ENCODE results near the gene COL21A1.

COL21A1 gene

DNA sequence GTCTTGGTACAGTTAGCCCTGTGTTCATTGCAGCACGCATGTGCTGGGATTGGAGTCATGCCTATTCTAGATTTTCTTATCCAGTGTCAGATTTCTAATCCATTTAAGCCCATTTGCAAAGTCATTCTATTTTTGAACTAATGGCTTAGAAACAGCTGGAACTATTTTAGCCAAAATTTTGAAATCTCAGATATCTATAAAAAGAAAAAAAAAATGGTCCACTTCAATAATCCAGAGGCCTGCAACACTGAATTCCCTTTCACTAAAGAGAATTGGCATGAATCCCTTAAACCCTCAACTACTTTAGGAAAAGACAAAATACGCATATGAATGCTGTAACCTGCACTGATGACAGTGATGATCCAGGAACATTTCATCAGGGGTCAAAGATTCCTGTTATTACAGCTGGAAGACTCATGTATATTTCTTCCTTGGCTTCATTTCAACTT lies 1.5 kb downstream of the COL21A1 start:
- DNase-seq (ENCODE audit: low spot score) = no peak

DNA sequence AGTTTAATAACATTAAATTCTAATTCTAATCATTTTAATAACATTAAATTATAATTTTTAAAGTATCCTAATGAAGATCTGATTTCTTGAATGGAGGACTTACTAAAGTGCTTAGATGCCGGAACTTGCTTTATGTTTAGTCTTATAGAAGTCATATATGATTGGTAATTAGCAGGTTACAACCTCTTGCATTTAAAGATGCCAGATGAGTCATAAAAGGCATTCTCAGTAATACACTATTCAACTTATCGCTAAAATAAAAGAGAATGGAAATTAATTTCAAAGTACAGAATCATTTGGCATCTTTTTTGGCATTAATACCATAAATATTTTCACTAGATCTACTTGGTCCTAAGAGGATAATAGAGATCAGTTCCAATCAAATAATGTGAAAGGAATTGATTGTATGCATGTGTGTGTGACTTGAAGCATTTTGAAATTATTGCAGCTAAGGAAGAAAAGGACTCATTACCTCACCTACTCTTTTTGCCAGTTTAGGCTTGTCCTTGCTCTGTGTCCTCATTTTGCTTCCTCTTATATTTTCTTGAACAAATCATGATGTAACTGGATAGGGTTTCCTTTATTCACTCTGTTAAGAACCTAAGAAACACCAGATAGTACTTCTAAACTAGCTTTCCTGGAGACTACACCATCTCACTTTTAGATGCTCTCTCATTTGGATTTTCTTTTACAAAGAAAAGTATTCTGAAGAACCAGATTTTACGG lies 2.7 kb downstream of the COL21A1 start:
- no peak for DNase-seq (ENCODE audit: low spot score)

DNA sequence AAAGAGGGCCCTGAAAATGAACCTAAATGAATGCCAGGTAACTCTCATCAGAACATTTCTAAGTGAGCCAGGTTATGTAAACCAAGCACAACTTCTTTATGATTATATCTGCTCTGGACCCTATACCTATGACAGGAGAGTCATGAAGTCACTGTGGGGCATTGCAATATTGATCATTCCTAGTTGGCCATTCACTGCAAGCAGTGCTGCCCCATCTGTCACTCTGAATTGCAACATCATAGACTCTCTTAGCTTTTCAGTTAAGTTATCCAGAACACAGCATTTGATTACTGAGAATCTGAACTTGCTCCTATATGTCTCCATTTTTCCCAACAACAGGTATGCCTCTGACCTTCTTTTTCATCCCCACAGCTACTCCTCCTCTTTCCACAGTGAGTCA lies 3.3 kb downstream of the COL21A1 start:
- DNase-seq (ENCODE audit: low spot score) = no peak

DNA sequence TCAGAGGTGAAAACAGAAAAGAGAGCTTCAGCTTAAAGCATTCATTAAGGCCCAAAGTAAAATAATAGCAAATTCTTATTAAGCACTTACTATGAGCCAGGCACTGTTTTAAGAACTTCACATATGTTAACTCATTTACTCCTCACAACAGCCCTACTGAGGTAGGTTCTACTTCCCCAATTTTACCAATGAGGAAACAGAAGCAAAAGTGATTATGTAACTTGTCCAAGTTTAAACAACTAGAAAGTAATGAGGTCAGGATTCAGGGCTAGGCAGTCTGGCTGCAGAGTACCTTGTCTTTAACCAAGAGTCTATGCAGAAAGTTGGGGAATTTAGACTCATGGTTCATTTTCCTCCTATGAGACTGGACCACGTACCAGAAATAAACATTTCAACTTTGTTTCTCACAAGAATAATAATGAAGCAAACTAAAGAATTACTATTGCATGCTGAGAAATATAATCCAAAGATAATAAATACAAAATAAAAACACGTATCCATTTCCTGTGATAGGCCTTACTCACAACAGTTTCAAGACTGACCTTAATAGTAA lies 3.8 kb downstream of the COL21A1 start:
- no peak for DNase-seq (ENCODE audit: low spot score)

DNA sequence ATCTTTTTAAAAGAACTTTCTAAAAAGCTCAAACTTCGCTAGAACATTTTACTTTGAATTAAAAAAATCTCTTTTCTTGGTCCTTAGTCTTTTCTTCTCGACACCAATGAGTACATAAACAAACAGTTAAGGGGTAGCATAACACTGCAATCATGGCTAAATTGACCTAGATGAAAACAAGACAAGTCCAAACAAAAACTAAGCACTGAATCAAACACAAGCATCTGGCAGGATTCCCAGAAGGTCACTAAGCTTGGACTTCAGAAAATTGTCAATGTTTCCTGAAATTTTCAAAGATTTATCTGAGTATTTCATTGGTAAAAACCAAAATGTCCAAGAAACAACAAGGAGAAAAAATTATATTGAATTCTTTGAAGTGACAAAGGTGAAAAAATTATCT lies 5.0 kb downstream of the COL21A1 start:
- no peak for DNase-seq (ENCODE audit: low spot score)

DNA sequence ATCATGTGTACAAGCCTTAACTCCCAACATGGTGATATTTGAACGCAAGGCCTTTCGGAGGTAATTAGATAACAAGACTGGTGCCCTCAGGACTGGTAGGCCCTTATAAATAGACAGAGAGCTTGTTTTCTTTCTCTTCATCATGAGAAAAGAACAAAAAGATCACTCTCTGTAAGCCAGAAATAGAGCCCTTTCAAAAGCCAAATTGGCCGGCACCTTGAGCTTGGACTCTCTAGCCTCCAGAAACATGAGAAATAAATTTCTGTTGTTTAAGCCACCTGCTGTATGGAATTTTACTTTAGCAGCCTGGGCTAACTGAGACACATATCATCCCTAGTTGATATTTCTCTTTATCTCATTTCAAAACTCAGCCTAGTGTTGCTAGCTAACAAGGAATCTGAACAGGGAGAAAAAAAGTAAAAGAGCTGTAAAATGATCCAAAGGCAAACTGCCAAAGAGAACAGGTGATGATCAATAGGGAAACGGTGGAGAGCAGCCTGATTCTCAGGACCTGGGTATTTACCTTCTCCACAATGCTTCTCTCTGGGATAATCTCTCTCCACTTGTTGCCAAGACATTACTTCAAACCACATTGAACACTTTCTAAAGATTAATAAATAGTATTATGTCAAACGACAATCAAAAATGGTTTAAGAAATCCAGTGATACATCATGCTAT lies 6.1 kb downstream of the COL21A1 start:
- DNase-seq (ENCODE audit: low spot score) = no peak

DNA sequence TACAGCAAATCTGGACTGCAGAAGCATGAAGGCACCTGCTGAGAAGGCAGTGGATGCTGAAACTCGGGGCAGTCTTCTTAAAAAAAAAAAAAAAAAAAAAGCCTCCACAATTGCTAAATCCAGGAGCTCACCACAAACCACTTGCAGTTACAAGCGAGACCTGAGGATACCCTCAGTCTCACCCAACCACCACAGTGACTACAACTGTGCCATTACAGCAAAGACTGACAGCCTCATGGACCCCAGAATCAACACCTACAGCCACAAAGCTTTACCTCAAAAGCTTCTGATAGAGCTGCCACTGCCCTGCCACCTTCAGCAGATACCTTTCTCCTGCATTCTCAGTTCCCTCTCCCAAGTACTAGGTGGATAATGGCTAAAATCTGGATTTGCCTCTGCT lies 9.0 kb downstream of the COL21A1 start:
- DNase-seq (ENCODE audit: low spot score) = no peak

DNA sequence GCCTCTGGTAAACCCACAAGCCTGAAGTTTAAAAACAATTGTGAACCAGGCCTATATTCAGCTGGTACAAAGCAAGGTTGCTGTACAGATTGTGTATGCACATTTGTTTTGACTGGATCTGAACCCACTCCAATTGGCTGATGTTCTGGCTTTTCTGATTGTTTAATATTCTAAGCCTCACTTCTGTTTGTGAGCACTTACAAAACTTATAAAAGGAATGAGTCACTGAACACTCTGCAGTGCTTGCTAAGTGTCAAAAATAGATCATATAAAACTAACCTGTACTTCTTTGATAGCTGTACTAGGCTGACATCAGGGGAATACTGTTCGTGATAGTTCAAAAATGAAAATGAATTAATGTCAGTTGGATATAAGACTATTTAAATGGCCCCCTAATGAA lies 12.1 kb downstream of the COL21A1 start:
- peak; percentile 38 for DNase-seq (ENCODE audit: low spot score)

DNA sequence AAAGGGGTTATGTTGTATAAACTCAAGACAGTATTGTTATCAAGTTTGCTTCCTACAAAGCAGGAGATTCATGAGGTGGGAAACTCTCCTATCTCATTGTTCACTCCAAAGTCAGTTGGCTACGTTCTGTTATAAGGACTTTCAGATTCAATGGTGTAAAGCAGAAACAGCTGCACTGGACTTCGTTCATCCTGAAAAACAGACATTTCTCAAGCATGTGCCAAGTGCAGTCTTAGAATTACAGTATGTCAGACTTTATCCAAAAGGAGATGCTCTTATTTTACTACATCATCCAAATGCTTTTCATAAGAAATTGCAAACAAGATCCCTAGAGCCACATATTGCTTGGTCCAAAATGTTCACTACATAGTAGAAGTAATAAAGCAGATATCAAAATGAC lies 14.9 kb downstream of the COL21A1 start:
- no peak for DNase-seq (ENCODE audit: low spot score)

DNA sequence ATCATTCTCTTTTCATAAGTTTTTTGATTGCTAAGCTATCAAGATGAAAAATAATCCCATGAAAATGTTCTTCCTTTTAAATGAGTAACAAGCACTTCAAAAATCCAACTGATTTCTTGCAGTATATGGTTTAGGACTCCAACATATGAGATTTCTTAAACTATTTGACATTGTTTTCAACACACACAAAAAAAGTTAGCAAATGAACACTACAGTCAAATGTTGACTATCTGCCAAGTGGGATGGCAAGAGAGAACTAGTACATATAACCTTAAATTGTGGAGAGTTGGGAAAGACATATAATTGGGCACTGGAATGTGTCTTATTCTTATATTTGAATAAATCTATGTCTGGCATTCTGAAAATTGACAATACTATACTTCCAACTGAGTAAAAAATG lies 15.6 kb downstream of the COL21A1 start:
- DNase-seq (ENCODE audit: low spot score) = no peak

DNA sequence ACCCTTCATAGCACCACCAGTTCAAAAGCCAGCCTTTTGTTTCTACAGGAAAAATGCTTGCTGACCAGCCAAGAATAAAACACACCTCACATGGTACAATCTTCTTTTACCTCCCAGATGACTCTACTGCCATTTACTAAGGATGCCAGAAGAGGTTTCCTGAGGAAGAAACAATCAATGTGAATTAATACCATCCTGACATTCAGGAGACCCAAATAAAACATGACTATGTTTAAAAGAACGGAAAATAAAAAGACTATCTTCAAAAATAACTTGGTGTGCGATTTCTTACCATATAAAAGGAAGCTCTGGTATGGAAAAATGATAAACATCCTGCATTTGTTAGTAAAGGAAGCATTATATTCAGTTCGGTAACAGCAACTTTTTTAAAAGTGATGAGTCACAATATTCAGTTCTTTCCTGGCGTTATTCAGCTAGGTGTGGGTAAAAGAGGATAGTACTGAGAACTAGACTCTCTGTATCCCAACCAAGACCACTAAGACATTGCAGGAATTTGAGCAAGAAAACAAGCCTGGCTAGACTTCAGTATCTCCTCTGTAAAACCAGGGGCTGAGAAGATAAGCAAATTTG lies 16.3 kb downstream of the COL21A1 start:
- DNase-seq (ENCODE audit: low spot score) = no peak

DNA sequence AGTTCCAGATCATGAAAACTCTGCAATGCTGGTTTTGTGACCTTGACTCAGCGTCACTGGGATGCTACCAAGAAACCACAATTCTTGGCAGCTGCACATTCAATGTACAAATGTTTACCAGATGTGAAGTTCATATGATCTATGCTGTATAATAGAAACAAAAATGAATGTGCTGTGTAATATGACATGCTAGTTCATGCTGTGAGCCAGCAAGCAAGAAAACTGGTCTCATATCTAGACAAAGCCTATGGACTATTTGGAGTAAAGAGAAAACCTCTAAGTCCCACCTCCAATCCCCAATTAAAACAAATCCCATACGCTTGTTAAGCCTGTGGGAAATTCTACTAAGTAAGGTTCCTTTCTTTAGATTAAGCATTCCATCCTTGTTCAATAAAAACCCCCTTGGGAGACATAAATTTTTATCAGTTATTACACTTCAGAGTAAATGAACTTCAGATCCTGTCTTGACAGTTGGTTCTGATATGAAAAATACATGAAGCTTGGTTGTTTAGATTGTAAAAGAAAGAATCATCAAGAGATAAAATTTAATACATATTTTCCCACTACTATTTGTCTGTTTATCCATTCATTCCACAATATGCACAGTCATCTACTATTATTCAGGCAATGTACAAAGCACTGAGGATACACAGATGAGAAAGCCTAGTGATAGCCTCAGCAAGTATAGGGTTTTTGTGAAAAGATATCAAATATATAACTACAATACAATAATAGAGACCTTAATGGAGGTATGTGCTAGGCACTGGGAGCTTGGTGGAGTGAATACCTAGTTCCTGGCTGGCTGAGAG lies 20.1 kb downstream of the COL21A1 start:
- no peak for DNase-seq (ENCODE audit: low spot score)

DNA sequence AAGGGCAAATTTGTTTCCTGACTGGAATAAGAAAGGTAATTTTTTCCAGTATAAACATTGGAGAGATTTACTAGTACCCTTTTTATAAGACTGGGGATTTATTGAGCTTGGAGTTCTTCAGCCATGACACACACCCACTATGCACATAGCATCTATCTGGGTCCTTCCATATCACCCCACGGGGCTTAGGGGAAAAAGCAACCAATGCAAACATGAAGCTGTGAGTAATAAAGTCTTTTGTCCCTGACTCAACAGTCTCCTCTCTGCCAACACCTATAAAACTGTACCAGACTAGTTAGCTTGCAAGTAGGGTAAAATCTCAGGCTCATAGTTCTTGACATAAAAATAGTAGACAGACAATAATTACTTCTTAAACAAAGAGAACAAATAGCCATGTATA lies 23.4 kb downstream of the COL21A1 start:
- no peak for DNase-seq (ENCODE audit: low spot score)

DNA sequence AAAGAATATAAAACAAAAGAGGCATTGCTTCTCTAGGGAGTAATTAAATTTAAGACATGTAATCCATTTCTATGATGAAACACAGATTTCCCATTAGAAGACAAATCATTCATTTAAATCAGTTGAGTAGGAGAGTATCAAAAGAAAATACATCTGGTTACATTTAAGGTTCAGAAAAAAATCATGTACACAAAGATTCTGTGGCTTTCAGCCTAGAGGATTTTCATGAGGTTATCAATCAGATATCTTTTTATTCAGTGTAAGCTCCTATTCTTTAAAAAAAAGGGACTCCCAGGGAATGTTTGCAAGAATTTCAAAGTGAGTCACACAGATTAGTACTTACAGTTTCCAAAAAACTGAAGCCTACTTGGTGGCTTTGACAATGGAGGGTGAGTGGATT lies 24.9 kb downstream of the COL21A1 start:
- DNase-seq (ENCODE audit: low spot score) = no peak

DNA sequence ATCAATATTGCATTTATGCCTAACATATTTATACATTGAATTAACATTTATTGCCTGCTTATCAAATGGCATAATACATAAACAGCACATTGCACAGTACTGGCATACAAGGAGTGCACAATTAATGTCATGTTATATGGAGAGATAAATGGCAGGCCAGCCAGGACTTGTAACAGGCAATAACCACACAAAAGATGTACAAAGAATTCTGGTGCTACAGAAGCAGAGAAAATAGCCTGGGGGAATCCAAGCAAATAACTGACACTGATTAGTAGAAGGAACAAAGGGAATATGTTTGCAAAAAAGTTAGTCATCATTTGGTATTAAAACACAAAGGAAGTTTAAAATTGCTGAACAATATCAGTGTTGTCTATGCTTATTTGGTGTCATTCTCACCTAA lies 27.3 kb downstream of the COL21A1 start:
- DNase-seq (ENCODE audit: low spot score) = no peak

DNA sequence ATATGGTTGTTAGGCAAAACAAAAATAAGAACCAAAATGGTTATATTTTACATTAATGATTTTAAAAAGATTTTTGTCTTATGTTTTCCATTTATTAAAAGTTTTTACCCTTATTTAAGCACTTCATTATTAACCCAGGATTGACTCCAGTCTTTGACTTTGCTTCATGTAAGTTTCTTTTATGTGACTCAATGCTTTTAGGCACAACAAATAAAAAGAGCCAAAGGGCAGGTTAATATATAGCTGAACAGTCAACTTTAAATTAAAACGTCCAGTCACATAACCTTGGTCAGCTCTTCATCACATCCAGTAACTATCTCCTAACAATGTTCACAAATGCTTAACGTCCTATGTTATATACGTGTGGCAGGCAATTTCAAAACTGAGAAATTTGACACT lies 32.7 kb downstream of the COL21A1 start:
- DNase-seq (ENCODE audit: low spot score) = no peak

DNA sequence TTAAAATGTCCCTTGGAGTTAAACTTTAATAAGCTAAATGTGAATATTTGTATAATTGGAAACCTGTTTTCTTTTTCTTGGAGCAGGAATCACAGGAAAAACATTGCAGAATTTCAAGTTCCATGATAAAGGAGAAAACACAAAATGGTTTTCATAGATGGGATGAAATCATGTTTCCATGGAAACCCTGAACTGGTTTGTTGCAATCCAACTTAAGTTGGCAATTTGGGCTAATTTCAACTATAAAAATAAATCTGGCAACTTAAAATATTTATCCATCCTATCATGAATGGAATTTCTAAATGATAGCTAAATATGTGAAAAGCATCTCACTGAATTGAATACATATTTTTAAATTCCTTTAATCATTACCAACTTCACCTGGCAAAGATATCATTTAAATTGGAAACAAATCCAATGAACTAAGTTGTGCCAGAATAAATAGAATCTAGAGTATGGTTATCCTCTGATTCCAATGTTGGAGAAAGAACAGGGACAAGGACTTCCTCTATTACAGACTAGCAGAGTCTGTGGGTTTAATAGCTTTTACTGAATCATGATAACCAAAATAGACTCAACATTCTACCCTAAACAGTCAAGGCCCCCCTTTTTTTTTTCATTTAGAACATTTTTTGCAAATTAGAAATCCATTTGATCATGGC lies 33.2 kb downstream of the COL21A1 start:
- DNase-seq (ENCODE audit: low spot score) = no peak

DNA sequence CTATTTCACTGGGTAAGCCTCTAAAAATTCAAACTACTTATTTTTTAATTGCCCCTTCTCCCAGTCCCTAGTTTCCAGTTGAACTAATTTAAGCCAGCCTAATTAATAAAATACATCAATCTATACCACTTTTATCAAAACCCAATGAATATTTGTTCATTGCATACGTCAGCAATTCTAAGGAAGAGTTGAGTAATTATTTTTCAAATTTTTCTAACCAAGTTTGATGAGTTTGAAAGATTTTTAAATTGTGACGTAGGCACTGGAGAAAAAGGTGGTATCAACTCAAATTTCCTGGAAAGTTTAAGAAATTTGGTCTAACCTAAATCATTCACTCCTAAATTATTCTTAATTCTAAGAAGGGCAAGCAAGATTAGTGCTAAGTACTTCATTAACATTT lies 35.7 kb downstream of the COL21A1 start:
- no peak for DNase-seq (ENCODE audit: low spot score)

DNA sequence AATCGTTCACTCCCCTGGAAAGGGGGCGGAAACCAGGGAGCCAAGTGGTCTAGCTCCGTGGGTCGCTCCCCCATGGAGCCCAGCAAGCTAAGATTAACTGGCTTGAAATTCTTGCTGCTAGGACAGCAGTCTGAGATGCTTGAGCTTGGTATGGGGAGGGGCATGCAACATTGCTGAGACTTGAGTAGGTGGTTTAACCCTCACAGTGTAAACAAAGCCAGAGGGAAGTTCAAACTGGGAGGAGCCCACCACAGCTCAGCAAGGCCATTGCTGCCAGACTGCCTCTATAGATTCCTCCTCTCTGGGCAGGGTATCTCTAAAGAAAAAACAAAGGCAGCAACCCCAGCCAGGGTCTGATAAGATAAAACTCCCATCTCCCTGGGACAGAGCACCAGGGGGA lies 43.2 kb downstream of the COL21A1 start:
- DNase-seq (ENCODE audit: low spot score) = no peak

DNA sequence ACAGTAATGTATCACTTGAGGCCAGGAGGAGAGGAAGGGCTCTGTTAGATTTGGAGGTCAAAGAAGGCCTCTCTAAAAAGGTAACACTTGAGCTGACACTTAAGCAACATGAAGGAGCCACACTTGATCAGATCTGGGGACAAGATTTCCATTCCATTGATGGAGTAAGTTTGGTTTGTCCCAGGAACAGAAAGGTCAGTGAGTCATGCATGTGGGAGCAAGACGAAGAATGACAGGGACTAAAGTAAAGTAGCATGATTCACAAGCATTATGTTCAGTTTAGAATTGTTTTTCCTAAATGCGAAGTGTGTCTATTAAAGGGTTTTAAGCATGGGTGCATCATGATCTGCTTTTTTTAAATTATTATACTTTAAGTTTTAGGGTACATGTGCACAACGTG lies 47.4 kb downstream of the COL21A1 start:
- DNase-seq (ENCODE audit: low spot score) = no peak

DNA sequence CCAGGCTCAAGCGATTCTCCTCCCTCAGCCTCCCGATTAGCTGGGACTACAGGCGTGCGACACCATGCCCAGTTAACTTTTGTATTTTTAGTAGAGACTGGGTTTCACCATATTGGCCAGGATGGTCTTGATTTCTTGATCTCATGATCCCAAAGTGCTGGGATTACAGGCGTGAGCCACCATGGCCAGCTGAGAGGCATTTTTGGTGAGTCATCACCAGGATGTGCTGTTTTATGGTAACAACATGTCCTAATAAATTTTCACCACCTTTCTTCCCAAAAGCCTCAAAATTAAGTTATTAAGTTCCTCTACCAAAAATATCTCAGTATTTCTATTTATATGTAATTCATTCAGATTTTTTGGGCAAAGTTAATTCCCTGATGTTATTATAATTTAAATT lies 53.5 kb downstream of the COL21A1 start:
- DNase-seq (ENCODE audit: low spot score) = no peak

DNA sequence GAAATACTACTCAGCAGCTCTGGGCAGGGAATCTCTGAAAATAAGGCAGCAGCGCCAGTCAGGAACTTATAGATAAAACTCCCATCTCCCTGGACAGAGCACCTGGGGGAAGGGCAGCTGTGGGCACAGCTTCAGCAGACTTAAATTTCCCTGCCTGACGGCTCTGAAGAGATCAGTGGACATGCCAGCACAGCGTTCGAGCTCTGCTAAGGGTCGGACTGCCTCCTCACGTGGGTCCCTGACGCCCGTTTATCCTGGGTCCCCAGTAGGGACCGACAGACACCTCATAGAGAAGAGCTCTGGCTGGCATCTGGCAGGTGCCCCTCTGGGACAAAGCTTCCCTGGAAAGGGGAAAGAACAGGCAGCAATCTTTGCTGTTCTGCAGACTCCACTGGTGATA lies 59.0 kb downstream of the COL21A1 start:
- no peak for DNase-seq (ENCODE audit: low spot score)
